Panc1 (cell line): ENCODE results near the gene LDB2.

ENCODE experiments used
- CTCF ChIP-seq: fragments of 450-650 bp; IDR thresholded peaks from 2 replicates; pipeline ENCODE4 v1.5.1; 2017; ENCODE audit warnings: mild to moderate bottlenecking
- REST ChIP-seq, 2 experiments: IDR thresholded peaks; 2 replicates each; pipeline ENCODE4 v1.6.1; 2011 to 2012; ENCODE audit warnings: low read depth in 2 of 2, control low read depth in 1 of 2, low read length in 1 of 2, mild to moderate bottlenecking in 1 of 2, moderate library complexity in 1 of 2; ENCODE audit not compliant: insufficient read depth in 1 of 2

- TF ChIP-seq CTCF (no peak), REST (IDR thresholded peaks at IDR 0.05; ENCODE audit: insufficient read depth in 1 of 2, low read depth in 2 of 2, low read length in 1 of 2) (no peak)
These were observed 51.8 kb downstream of the LDB2 start for GRCh38 chr4:16846540-16847117.
